Neural progenitor cell (in vitro differentiated cells): Measurements from ENCODE around the gene IPO8. TPM values are rescaled to one million over a fixed set of nuclear protein-coding genes. Genes with fewer than 3 reads are reported as not detected.

Experiments used
- DNase-seq: peaks from one replicate; pipeline ENCODE4 v3.0.0-alpha.2; 2016; ENCODE audit warnings: low spot score
- H2AFZ ChIP-seq: fragments of 200-600 bp; sonication (generic); replicated peaks from 2 replicates; pipeline ENCODE4 v1.6.1; 2016; ENCODE audit warnings: antibody characterized with exemption
- H3F3A ChIP-seq: fragments of 200-600 bp; sonication (generic); 2 replicates; pipeline ENCODE4 v1.6.1; 2016; ENCODE audit warnings: antibody characterized with exemption, low read depth
- H3K27ac ChIP-seq: fragments of 200-600 bp; sonication (generic); 2 replicates; pipeline ENCODE4 v1.5.1; 2016; ENCODE audit warnings: mild to moderate bottlenecking
- H3K27me3 ChIP-seq: fragments of 200-600 bp; sonication (generic); 2 replicates; pipeline ENCODE4 v1.6.1; 2016; ENCODE audit warnings: mild to moderate bottlenecking, moderate library complexity
- H3K36me3 ChIP-seq: fragments of 200-600 bp; sonication (generic); 2 replicates; pipeline ENCODE4 v1.5.1; 2016
- H3K4me1 ChIP-seq: fragments of 200-600 bp; sonication (generic); 2 replicates; pipeline ENCODE4 v1.6.1; 2016; ENCODE audit warnings: mixed run types
- H3K4me2 ChIP-seq: fragments of 200-600 bp; sonication (generic); 2 replicates; pipeline ENCODE4 v1.6.1; 2016
- H3K4me3 ChIP-seq: fragments of 200-600 bp; sonication (generic); 2 replicates; pipeline ENCODE4 v1.5.1; 2016
- H3K79me2 ChIP-seq: fragments of 200-600 bp; sonication (generic); 2 replicates; pipeline ENCODE4 v1.6.1; 2016; ENCODE audit warnings: low read depth
- H3K9ac ChIP-seq: fragments of 200-600 bp; sonication (generic); 2 replicates; pipeline ENCODE4 v1.6.1; 2016
- H3K9me3 ChIP-seq: fragments of 200-600 bp; sonication (generic); 2 replicates; pipeline ENCODE4 v1.5.1; 2016; ENCODE audit warnings: low read depth
- H4K20me1 ChIP-seq: fragments of 200-600 bp; sonication (generic); 2 replicates; pipeline ENCODE4 v1.6.1; 2016; ENCODE audit warnings: low read depth
- H3K27ac Mint-ChIP-seq: 3 replicates; pipeline ENCODE4 v1.8.0; 2021; ENCODE audit warnings: mixed read lengths
- H3K27me3 Mint-ChIP-seq: 2 replicates; pipeline ENCODE4 v1.8.0; 2022; ENCODE audit warnings: low read depth, mild to moderate bottlenecking, inconsistent platforms, moderate library complexity, mixed read lengths; ENCODE audit not compliant: insufficient read depth
- H3K36me3 Mint-ChIP-seq: 3 replicates; pipeline ENCODE4 v1.8.0; 2021; ENCODE audit warnings: mixed read lengths
- H3K4me1 Mint-ChIP-seq: 3 replicates; pipeline ENCODE4 v1.8.0; 2021; ENCODE audit warnings: mixed read lengths
- H3K4me3 Mint-ChIP-seq: 3 replicates; pipeline ENCODE4 v1.8.0; 2021; ENCODE audit warnings: mild to moderate bottlenecking, moderate library complexity, mixed read lengths
- H3K9me3 Mint-ChIP-seq: 3 replicates; pipeline ENCODE4 v1.8.0; 2020; ENCODE audit warnings: mixed read lengths
- EZH2 ChIP-seq: fragments of 200-600 bp; sonication (generic); IDR thresholded peaks from 2 replicates; pipeline ENCODE4 v1.6.1; 2017; ENCODE audit warnings: antibody characterized with exemption, mild to moderate bottlenecking, moderate library complexity
- EZH2phosphoT487 ChIP-seq: fragments of 200-600 bp; sonication (generic); IDR thresholded peaks from 2 replicates; pipeline ENCODE4 v1.6.1; 2017; ENCODE audit warnings: antibody characterized with exemption
- total RNA-seq: library from RNA; depleted of rRNA; stranded (reverse); fragments of >200 nt; gene quantifications from 2 replicates; pipeline ENCODE4 v1.2.3, GENCODE V29; 2015; ENCODE audit warnings: low replicate concordance
- TF ChIP-seq, protein P1 (sequence below): fragments of 200-600 bp; sonication (generic); IDR thresholded peaks from 2 replicates; pipeline ENCODE4 v1.5.1; 2017; ENCODE audit warnings: antibody characterized with exemption, mild to moderate bottlenecking

Gene IPO8
- total RNA-seq, 1 donor from 2014 or later = 54.5 TPM

- no peaks in the 10 kb centered on the region for H3K9me3 Mint-ChIP-seq
- peaks cover 37% of the 10 kb centered on the region for H3K36me3 Mint-ChIP-seq
- no peak overlapping the region for H3K27ac ChIP-seq
- TF ChIP-seq, protein P1, sequence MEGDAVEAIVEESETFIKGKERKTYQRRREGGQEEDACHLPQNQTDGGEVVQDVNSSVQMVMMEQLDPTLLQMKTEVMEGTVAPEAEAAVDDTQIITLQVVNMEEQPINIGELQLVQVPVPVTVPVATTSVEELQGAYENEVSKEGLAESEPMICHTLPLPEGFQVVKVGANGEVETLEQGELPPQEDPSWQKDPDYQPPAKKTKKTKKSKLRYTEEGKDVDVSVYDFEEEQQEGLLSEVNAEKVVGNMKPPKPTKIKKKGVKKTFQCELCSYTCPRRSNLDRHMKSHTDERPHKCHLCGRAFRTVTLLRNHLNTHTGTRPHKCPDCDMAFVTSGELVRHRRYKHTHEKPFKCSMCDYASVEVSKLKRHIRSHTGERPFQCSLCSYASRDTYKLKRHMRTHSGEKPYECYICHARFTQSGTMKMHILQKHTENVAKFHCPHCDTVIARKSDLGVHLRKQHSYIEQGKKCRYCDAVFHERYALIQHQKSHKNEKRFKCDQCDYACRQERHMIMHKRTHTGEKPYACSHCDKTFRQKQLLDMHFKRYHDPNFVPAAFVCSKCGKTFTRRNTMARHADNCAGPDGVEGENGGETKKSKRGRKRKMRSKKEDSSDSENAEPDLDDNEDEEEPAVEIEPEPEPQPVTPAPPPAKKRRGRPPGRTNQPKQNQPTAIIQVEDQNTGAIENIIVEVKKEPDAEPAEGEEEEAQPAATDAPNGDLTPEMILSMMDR = no peak
- TF ChIP-seq EZH2phosphoT487 (no peak), EZH2 (no peak)
- no peak overlapping the region for H3K4me3 Mint-ChIP-seq
- peaks cover 6% of the 10 kb centered on the region for H4K20me1 ChIP-seq
- H3K9ac ChIP-seq = no peak overlapping the region
- peaks cover 36% of the 10 kb centered on the region for H3K79me2 ChIP-seq
- peaks cover 14% of the 10 kb centered on the region for H3K36me3 ChIP-seq
- no peaks in the 10 kb centered on the region for H3K27me3 ChIP-seq
- no peaks in the 10 kb centered on the region for H3K4me1 ChIP-seq
- H2AFZ ChIP-seq = no peak overlapping the region
- H3K4me3 ChIP-seq = no peak overlapping the region
- H3K27me3 Mint-ChIP-seq = peaks cover 2% of the 10 kb centered on the region
- no peak overlapping the region for H3K4me2 ChIP-seq
- H3K4me1 Mint-ChIP-seq = no peaks in the 10 kb centered on the region
- H3K27ac Mint-ChIP-seq = no peak overlapping the region
- H3K9me3 ChIP-seq = no peaks in the 10 kb centered on the region
- DNase-seq = no peak
- H3F3A ChIP-seq = no peaks in the 10 kb centered on the region
These were observed 43.4 kb upstream of the IPO8 start for GRCh38 chr12:30739020-30739419.

GRCh38 chr12:30732954-30733637 is 37.4 kb upstream of the IPO8 start:
- Histone ChIP-seq H3K4me1 (no peaks in the 10 kb centered on the region), H3K27me3 (no peaks in the 10 kb centered on the region), H3K4me2 (no peak overlapping the region), H3K9ac (no peak overlapping the region), H4K20me1 (peaks cover 5% of the 10 kb centered on the region), H3K36me3 (no peaks in the 10 kb centered on the region), H3F3A (no peaks in the 10 kb centered on the region), H3K9me3 (no peaks in the 10 kb centered on the region), H3K4me3 (no peak overlapping the region), H3K27ac (no peak overlapping the region), H2AFZ (no peak overlapping the region), H3K79me2 (peaks cover 2% of the 10 kb centered on the region)
- peaks cover 2% of the 10 kb centered on the region for H3K27me3 Mint-ChIP-seq
- H3K27ac Mint-ChIP-seq = no peak overlapping the region
- no peak for TF ChIP-seq EZH2
- TF ChIP-seq, protein P1 = no peak
- no peak for TF ChIP-seq EZH2phosphoT487
- H3K4me1 Mint-ChIP-seq = no peaks in the 10 kb centered on the region
- H3K9me3 Mint-ChIP-seq = no peaks in the 10 kb centered on the region
- peaks cover 41% of the 10 kb centered on the region for H3K36me3 Mint-ChIP-seq
- no peak for DNase-seq
- H3K4me3 Mint-ChIP-seq = no peak overlapping the region

DNA sequence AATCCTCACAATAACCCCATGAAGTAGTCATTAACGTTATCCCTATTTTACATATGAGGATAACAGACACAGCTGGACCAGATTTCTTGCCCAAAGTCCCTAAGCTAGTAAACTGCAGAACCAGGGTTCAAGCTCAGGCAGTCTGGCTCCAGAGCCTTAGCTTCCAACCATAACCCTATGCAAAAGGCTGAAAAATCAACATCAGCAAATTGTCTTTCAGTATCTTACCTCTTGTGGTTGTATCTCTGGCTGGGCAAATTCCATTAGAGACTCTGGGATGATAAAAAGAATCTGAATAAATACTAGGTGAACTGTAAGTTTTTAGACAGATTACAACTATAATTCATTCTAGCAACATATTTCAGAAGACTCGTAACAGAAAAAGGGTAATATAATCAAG is 34.3 kb upstream of the IPO8 start:
- peaks cover 5% of the 10 kb centered on the region for H4K20me1 ChIP-seq
- TF ChIP-seq EZH2phosphoT487 (no peak), EZH2 (no peak)
- TF ChIP-seq, protein P1 = no peak
- DNase-seq = no peak
- H3K36me3 ChIP-seq = no peaks in the 10 kb centered on the region
- Mint-ChIP-seq H3K36me3 (peaks cover 28% of the 10 kb centered on the region), H3K27me3 (no peaks in the 10 kb centered on the region), H3K9me3 (no peaks in the 10 kb centered on the region), H3K27ac (no peak overlapping the region), H3K4me1 (no peaks in the 10 kb centered on the region), H3K4me3 (no peak overlapping the region)
- no peak overlapping the region for H3K27ac ChIP-seq
- no peaks in the 10 kb centered on the region for H3K9me3 ChIP-seq
- no peaks in the 10 kb centered on the region for H3K79me2 ChIP-seq
- H3K4me2 ChIP-seq = no peak overlapping the region
- H3K4me3 ChIP-seq = no peak overlapping the region
- H3K4me1 ChIP-seq = no peaks in the 10 kb centered on the region
- H3K27me3 ChIP-seq = no peaks in the 10 kb centered on the region
- no peaks in the 10 kb centered on the region for H3F3A ChIP-seq
- no peak overlapping the region for H2AFZ ChIP-seq
- no peak overlapping the region for H3K9ac ChIP-seq
